ENCODE results near the gene URM1. TPM values are rescaled to one million over a fixed set of nuclear protein-coding genes. Genes with fewer than 3 reads are reported as not detected.
"Not testable (repeated sequence)": the region's sequence is repeated elsewhere in the genome, so short reads cannot be mapped to it uniquely, and the experiment has no call there.

URM1 gene
- 57.7 TPM for total RNA-seq

DNA sequence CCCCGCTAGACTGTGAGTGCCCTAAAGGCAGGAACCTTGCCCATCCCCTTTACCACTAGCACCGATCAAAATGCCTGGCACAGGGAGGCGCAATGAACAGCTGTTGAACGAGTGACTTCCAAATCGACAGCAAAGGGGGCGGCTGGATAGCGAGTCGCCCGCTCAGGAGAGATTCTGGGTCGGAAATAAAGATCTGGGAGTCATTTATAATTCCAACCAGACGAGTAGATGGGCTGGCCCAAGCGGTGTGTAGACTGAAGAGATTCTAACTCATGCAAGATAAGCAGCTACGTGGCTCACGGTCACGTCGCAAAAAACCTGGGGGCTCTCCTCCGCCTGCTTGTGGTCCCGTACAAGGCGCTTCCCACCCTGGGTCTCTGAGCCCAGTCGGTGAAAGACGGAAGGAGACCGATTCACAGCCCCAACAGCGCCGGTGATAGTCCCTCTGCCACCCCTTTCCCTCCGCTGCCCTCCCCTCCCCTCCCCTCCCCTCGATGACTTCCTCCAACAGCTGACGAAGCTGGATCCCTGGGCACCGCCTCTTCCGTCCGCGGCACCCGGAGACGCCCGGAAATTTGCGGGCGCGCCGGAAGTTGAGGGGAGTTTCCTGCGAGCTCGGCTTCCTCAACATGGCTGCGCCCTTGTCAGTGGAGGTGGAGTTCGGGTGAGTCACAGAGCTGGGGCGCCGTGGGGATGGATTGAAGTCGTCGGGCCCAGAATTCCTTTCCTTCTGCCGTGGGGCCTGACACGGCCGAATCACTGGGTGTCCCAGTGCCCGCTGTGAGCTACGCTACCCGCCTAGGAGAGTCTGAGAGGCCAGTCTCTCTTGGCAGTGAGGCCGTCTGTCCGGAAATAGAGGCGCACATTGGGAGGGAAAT, at the start of gene URM1:
URM1 (plus strand) TSS at position 623 of the 878 bp plus-strand sequence; CDS start at position 630, 7 bp downstream.
- peak; percentile 97 for DNase-seq (ENCODE audit: low spot score)

DNA sequence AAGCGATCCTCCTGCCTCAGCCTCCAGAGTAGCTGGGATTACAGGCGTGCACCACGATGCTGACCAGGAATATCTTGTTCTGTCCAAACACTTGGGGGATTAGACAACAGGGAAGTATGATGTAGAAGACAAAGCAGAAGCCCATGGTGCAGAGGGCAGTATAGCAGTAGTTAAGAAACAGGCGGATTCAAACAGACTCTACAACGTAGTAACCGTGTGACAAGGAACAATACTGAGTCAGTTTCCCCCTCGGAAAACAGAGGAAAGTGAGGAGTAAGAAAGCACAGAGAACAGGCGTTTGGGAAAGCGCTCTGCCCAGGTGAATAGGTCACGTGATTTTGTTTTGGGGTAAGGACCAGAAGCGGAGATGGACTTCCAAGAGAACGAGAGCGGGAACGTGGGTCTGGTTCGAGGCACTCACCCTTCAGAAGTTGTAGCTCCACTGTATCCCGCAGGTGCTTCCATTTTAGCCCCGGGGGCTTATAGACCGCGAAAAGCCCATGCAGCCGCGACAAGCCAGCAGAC, 49.2 kb upstream of the URM1 start:
- no peak for DNase-seq (ENCODE audit: low spot score)

DNA sequence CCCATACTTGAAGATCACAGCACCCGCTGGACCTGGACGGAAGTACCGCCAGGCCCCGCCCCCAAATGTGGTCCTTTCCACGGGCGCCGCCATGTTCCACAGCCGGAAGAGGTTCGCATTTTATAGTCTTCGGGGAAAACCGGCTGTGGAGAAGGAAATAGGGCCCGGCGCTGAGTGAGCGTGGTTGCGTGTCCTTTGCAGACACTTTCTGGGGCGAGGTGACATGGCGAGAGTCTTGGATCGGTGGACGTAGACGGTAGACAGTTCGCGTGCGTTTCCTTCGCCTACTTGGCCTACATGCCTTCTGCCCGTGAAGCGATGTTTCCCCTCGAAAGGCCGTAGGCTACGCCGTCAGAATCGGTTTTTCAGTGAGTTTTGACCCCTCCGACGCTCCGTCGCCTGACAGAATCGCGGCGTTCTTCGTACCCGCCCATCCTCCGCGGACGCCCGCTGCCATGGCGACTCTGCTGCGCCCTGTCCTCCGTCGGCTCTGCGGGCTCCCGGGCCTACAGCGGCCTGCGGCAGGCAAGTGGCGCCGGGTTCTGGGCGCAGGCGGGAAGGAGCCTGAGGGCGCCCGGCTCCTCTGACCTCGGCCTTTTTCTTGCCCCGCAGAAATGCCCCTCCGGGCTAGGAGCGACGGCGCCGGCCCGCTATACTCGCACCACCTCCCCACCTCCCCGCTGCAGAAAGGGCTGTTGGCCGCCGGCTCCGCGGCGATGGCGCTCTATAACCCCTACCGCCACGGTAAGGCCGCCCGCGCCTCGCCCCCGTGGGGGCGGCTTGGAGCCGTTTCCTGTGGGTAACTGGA, 48.6 kb upstream of the URM1 start, which contains the start of the genes COQ4 and TRUB2:
COQ4 (plus strand) TSS at position 436 of the 808 bp plus-strand sequence; CDS start at position 456, 20 bp downstream.
TRUB2 (minus strand) TSS at position 44 of the 808 bp plus-strand sequence; CDS start at position 5, 39 bp downstream.
- peak; percentile 94 for DNase-seq (ENCODE audit: low spot score)

DNA sequence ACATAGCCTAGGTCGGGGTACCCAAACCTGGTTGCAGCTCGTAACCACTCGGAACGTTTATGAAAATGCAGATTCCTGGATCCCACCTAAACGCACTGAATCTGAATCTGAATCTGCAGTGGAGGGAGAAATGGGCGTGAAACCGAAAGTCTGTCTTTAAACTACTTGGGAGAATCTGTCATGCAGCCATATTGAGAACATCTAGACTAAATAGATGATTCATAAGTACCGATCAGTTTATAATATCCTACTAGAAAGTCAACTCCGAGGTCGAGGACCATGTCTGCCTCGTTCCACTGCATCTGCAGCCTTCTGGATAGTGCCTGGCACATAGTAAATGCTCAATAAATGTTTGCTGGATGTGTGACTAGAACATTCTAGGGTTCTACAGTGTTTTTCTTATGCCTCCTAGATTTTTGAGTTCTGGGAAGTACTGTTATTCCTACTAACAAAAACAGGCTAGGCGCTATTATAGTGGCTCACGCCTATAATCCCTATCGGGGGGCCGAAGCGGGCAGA, 47.9 kb upstream of the URM1 start:
- DNase-seq (ENCODE audit: low spot score): no peak

DNA sequence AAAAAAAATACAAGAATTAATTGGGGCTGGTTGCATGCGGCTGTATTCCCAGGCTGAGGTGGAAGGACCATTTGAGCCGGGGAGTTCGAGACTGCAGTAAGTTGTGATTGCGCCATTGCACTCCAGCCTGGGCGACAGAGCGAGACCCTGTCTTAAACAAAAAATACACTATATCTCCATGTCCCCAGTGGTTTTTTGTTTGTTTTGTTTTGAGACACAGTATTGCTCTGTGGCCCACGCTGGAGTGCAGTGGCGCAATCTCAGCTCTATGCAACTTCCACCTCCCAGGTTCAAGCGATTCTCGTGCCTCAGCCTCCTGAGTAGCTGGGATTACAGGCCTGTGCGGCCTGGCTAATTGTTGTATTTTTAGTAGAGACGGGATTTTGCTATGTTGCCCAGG, 47.4 kb upstream of the URM1 start:
- DNase-seq (ENCODE audit: low spot score): no peak

DNA sequence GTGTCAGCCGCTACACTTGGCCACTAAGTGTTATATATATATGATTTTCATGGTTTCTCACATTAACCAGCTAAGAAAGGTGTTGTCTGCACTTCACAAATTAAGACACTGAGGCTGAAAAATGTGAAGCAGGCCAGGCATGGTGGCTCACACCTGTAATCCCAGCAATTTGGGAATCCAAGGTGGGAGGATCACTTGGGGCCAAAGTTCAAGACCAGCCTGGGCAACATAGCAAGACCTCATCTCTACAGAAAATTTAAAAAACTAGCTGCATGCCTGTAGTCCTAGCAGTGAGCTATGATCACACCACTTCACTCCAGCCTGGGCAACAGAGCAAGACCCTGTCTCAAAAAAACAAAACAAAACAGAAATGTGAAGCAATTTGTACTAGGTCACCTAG, 46.8 kb upstream of the URM1 start:
- no peak for DNase-seq (ENCODE audit: low spot score)

DNA sequence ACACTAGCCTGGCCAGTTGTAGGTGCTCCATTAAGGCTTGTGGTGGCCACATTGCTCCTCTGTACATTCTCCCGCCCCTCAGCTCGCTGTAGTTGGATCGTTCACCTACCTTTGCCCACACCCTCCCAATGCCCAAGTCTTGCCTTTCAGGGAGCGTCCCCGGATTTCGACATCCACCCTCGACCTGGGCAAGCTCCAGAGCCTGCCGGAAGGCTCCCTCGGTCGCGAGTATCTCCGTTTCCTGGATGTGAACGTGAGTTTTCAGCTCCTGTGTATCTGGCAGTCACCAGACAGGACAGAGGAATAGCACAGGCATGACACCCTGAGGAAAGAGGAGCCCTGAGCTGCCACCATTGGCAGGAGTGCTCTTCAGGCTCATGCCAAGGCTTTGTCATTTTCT, 45.5 kb upstream of the URM1 start:
- no peak for DNase-seq (ENCODE audit: low spot score)

DNA sequence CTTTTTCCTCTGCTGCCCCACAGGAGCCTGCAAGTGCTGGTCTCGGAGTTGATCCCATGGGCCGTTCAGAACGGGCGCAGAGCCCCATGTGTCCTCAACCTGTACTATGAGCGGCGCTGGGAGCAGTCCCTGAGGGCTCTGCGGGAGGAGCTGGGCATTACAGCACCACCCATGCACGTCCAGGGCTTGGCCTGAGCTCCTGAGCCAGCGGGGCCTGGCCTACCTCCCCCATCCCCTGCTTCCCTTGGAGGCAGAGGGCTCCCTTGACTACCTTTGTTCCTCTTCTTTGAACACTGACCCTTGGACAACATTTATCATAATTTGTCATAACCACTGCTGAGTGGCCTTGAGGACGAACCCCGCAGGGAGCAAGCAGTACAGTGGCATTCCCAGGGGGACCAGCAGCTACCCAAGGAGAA, 37.7 kb upstream of the URM1 start:
- DNase-seq (ENCODE audit: low spot score): no peak

DNA sequence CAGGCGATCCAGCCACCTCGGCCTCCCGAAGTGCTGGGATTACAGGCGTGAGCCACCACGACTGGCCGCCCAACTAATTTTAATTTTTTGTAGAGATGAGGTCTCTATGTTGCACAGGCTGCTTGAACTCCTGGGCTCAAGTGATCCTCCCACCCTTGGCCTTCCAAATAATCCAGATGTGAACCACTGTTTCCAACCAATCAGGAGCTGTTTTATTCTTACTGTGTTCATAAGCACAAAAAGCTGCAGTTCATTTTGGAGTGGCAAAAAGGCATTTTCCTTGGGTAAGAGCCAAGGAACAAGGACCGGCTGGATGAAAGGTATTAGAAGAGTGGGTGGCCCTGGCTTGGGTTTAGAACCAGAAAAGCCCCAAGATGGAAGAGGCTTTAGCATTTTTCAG, 36.0 kb upstream of the URM1 start:
- DNase-seq (ENCODE audit: low spot score): no peak

DNA sequence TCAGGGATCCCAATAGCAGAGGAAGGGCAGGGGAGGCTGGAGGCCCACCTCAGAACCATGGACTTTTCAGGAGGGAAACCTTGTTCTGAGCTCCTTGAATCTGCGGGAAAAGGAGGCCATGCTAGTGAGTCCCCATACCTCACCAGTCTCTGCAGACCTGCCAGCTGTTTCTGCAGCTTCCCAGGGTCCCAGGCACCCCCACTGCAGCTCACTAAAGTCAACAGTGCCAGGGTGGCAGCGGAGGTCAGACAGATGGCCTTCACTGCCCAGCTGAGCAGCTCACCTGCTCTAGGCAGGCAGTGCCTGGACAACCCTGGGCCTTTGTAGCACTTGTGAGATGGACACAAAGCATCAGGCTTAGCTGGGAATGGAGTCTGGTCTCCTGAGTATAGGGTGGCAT, 35.3 kb upstream of the URM1 start:
- no peak for DNase-seq (ENCODE audit: low spot score)

DNA sequence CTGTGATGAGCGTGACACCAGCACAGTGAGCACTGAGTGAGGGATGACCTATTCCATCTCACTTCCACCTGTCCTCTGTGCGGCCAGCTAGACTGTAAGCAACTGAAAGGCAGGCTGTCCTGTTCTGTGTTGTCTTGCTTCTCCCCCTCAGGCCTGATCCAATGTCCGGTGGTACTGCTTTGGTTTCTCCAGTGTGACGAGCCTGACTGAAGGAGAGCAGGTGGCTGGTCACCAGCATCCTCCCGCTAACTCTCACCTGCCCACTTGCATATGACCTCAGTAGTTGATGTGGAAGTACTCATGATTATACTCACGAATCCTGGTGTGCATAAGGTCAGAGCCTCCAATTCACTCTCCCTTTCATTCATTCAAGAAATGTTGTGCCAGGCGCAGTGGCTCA, 33.2 kb upstream of the URM1 start:
- DNase-seq (ENCODE audit: low spot score): no peak

DNA sequence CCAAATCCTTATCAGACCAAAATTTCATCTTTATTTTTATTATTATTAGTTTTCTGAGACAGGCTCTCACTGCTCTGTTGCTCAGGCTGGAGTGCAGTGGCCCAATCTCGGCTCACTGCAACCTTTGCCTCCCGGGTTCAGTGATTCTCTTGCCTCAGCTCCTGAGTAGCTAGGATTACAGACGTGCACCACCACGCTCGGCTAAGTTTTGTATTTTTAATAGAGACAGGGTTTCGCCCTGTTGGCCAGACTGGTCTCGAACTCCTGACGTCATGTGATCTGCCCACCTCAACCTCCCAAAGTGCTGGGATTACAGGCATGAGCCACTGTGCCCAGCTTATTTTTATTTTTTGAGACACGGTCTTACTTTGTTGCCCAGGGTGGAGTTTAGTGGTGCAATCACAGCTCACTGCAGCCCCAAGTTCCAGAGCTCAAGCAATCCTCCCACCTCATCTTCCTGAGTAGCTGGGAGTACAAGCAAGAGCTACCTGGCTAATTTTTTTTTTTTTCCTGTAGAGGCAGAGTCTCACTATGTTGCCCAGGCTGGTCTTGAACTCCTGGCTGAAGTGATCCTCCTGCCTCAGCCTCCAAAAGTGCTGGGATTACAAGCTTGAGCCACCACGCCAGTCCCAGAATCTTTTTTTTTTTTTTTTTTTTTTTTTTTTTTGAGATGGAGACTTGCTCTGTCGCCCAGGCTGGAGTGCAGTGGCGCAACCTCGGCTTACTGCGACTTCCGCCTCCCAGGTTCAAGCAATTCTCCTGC, 32.1 kb upstream of the URM1 start:
- DNase-seq (ENCODE audit: low spot score): not testable (repeated sequence)

DNA sequence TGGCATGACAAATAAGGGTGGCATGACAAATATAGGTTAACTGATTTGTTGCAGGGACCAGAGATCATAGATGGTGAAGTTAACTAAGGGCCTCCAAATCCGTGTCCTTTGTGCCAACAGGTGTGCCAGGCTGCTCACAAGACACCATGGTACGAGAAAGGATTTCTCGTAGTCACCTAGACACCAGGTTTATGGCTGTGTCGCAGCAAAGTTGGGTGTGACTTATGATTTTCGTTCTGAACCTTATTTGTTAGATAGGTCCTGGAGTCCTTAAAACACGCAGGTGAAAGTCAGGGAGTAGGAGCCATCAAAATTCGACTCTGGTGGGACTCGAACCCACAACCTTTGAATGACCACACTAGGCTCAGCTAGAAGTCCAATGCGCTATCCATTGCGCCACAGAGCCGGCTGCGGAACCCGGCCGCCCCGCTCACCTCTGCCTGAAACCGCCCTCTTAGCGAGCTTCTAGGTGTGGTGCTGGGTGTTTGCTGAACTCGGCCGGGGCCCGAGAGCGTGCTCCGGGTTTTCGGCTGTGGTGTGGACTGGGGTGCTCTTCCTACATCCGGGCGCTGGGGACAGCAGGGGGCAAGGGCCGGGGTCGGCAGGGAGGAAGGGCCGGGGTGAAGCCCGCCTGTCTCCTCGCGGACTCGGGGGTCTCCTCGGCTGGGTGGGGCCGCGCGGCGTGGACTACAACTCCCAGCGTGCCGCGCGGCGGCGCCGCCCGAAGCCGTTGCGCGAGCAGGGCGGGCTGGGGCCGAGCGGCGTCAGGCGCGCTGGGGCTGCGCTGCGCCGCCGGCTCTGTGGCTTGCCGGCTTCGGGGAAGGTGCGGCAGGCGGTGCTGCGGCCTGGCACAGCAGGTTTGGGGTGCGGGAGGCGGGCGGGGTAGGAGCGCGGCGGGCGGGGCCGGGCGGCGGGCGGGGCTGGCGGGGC, 31.1 kb upstream of the URM1 start, which contains the start of gene SLC27A4:
SLC27A4 (plus strand) TSS at position 767 of the 930 bp plus-strand sequence. CDS start 2,606 bp downstream, outside the sequence.
- DNase-seq (ENCODE audit: low spot score): peak; percentile 72

DNA sequence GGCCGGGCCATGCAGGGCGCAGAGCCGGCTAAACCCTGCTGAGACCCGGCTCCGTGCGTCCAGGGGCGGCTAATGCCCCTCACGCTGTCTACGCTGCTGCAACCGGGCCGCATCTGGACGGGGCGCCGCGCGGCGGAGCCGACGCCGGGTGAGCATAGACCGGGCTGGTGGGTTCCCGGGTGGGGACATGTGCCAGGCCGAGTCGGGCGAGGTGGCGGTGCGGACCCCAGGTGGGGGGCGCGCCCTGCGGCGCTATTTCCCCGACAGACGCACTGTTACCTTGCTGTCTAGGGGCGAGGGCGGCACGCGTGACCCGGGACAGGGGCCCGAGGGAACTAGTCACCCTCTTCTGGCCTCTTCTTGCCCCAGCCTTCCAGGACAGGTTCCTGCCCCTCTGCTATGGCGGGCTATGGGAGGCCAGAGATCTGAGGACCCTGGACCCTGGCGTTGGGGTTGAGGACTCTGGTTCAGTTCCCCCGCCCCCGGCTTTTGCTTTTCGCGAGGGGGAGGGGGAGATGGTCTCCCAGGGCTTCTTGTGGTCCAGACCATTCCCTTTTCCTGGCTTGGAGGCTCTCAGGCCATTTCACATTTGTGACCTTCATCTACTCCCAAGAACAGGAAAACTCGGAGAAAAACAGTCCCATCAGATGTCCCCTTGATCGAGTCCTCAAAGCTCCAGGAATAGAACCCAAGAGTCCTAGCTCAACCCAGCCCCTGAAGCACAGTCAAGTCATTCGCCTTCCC, 30.3 kb upstream of the URM1 start:
- DNase-seq (ENCODE audit: low spot score): peak; percentile 50

DNA sequence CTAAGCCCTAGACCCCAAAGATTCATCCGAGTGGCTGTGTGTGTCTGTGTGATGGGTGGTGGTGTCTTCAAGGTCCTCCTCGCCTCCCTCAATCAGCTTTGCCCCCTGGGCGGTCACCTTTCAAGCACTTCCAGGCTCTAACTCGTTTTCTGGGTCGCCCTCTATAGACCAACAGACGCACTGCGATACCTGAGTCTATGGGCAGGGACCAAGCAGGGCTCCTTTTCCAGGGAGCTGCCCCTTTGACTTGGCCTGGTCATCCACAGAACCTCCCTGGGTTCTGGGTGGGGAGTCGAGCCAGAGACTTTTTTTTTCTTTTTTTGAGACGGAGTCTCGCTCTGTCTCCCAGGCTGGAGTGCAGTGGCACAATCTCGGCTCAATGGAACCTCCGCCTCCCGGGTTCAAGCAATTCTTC, 29.7 kb upstream of the URM1 start:
- DNase-seq (ENCODE audit: low spot score): peak; percentile 73

DNA sequence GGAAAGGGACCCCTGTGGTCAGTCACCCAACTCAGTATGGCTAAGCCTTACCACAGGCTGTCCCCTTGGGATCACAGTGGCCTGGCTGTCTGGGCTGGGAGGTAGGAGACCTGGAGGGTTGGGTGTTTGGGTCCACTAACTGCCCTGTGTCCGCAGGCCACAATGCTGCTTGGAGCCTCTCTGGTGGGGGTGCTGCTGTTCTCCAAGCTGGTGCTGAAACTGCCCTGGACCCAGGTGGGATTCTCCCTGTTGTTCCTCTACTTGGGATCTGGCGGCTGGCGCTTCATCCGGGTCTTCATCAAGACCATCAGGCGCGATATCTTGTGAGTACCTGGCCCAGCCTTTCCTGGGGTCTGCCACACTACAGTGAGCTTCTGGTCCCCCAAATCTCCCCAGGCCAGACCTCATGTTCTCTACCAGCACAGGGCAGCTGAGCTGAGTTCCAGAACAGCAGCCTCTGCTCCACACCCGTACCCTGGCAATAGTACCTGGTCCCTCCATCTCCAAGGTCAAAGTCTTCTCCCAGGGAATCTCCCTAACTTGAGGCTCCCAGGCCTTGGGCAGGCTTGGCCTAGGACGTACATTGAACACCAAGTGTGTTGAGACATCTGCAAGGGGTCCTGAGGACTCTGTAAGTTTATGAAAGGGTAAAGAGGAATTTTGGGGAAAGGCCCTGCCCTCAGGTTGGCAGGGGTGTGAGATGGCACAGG, 28.0 kb upstream of the URM1 start:
- no peak for DNase-seq (ENCODE audit: low spot score)

DNA sequence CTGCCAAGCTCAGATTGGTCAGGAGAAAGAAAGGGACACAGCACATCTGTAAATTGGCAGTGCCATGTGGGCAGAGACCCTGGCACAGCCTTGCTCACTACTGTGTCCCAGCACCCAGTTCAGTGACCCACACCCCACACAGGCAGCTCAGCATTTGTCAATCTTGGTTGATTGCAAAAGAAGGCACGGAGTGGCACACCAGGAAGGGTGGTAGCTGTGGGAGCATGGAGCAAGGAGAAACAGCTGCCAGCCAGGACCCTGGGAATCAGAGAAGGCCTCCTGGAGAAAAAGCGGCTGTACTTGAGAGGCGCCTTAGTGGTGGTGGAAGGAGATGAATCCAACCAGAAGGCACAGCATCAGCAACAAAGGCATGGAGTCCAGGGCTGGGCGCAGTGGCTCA, 27.3 kb upstream of the URM1 start:
- no peak for DNase-seq (ENCODE audit: low spot score)

DNA sequence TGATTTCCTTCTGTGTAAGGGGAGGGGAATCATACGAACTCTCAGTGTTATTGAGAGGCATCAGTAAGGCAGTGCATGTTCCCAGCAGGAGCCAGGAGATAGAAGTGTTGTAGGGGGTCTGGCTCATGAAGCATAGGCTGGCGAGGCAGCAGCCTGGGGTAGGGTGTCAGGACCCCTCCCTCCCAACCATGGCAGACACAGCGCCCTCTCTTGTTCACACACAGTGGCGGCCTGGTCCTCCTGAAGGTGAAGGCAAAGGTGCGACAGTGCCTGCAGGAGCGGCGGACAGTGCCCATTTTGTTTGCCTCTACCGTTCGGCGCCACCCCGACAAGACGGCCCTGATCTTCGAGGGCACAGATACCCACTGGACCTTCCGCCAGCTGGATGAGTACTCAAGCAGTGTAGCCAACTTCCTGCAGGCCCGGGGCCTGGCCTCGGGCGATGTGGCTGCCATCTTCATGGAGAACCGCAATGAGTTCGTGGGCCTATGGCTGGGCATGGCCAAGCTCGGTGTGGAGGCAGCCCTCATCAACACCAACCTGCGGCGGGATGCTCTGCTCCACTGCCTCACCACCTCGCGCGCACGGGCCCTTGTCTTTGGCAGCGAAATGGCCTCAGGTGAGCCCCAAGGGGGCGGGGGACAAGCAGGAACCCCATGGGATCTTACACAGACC, 26.1 kb upstream of the URM1 start:
- no peak for DNase-seq (ENCODE audit: low spot score)

Measured in ureter (tissue), 1 donor.